Measurements from ENCODE around the gene PDZRN3.

The PDZRN3 gene

GRCh38 chr3:73559749-73560148, 65.0 kb downstream of the PDZRN3 start:
- H3K4me3 Mint-ChIP-seq = no peak overlapping the region
- no peaks in the 10 kb centered on the region for H3K9me3 Mint-ChIP-seq
- H3K36me3 Mint-ChIP-seq (ENCODE audit: low read depth) = no peaks in the 10 kb centered on the region
- H3K27ac Mint-ChIP-seq = peak overlapping the region in 2 of 3 experiments; percentile 34 to 91
- TF ChIP-seq CTCF (IDR thresholded peaks at IDR 0.05; ENCODE audit: unreplicated experiment in 3 of 3) = no peak
- peaks cover 89% of the 10 kb centered on the region for H3K4me1 Mint-ChIP-seq
- no peaks in the 10 kb centered on the region for H3K27me3 Mint-ChIP-seq (ENCODE audit: low read depth)

- Mint-ChIP-seq H3K27me3 (ENCODE audit: low read depth) (no peaks in the 10 kb centered on the region), H3K9me3 (no peaks in the 10 kb centered on the region), H3K4me3 (peak overlapping the region in 1 of 3 experiments; percentile 13), H3K36me3 (ENCODE audit: low read depth) (no peaks in the 10 kb centered on the region), H3K27ac (peak overlapping the region; percentile 73 to 91 (median 85)), H3K4me1 (peaks cover 89% of the 10 kb centered on the region)
- TF ChIP-seq CTCF (IDR thresholded peaks at IDR 0.05; ENCODE audit: unreplicated experiment in 3 of 3) = no peak
Observed at GRCh38 chr3:73558727-73559075, 66.0 kb downstream of the PDZRN3 start.

- peak overlapping the region; percentile 73 to 91 (median 85) for H3K27ac Mint-ChIP-seq
- no peaks in the 10 kb centered on the region for H3K36me3 Mint-ChIP-seq (ENCODE audit: low read depth)
Observed at GRCh38 chr3:73557986-73558726, 66.6 kb downstream of the PDZRN3 start.

GRCh38 chr3:73556520-73557372, 68.0 kb downstream of the PDZRN3 start:
- H3K36me3 Mint-ChIP-seq (ENCODE audit: low read depth) = peaks cover 9% of the 10 kb centered on the region
- H3K4me3 Mint-ChIP-seq = peak overlapping the region in 2 of 3 experiments; percentile 26 to 48
- H3K9me3 Mint-ChIP-seq = no peaks in the 10 kb centered on the region

More at GRCh38 chr3:73557986-73558726, 66.6 kb downstream of the PDZRN3 start:
- Mint-ChIP-seq H3K9me3 (no peaks in the 10 kb centered on the region), H3K4me3 (peak overlapping the region in 2 of 3 experiments; percentile 4 to 5), H3K27me3 (ENCODE audit: low read depth) (no peaks in the 10 kb centered on the region), H3K4me1 (peaks cover 88% of the 10 kb centered on the region)
- no peak for TF ChIP-seq CTCF (IDR thresholded peaks at IDR 0.05; ENCODE audit: unreplicated experiment in 3 of 3)

GRCh38 chr3:73555076-73555475, 69.7 kb downstream of the PDZRN3 start:
- Mint-ChIP-seq H3K4me3 (peak overlapping the region in 2 of 3 experiments; percentile 20 to 57), H3K4me1 (peaks cover 79% of the 10 kb centered on the region), H3K27ac (peak overlapping the region; percentile 1 to 96 (median 65)), H3K9me3 (no peaks in the 10 kb centered on the region), H3K27me3 (ENCODE audit: low read depth) (peaks cover 3% of the 10 kb centered on the region), H3K36me3 (ENCODE audit: low read depth) (peaks cover 9% of the 10 kb centered on the region)
- TF ChIP-seq CTCF (IDR thresholded peaks at IDR 0.05; ENCODE audit: unreplicated experiment in 3 of 3) = no peak

More at GRCh38 chr3:73556520-73557372, 68.0 kb downstream of the PDZRN3 start:
- H3K27me3 Mint-ChIP-seq (ENCODE audit: low read depth) = peaks cover 2% of the 10 kb centered on the region
- TF ChIP-seq CTCF (IDR thresholded peaks at IDR 0.05; ENCODE audit: unreplicated experiment in 3 of 3) = no peak
- H3K4me1 Mint-ChIP-seq = peaks cover 93% of the 10 kb centered on the region
- H3K27ac Mint-ChIP-seq = peak overlapping the region; percentile 88 to 96 (median 89)
